PC-3 (cell line): ENCODE measurements around the gene SEC24B.

Source experiments
- CTCF ChIP-seq: fragments of 300-600 bp; sonication (generic); conservative IDR thresholded peaks from 2 replicates; pipeline ENCODE4 v1.5.1; 2017; ENCODE audit warnings: antibody characterized with exemption, low read depth, mild to moderate bottlenecking, low read length
- EZH2 ChIP-seq: fragments of 300-600 bp; sonication (generic); IDR thresholded peaks from one replicate; pipeline ENCODE4 v1.6.1; 2017; ENCODE audit warnings: antibody characterized with exemption, mild to moderate bottlenecking, low read length; ENCODE audit not compliant: unreplicated experiment

GRCh38 chr4:109434007-109434971, 674 bp downstream of the SEC24B start:
- TF ChIP-seq EZH2 (no peak), CTCF (no peak)
